Parathyroid adenoma (tissue), 2 donors: ENCODE data around the gene LBHD2.

Source experiments
- H2AFZ ChIP-seq: fragments of 300-600 bp; sonication (generic); one replicate; pipeline ENCODE4 v1.7.0; 2017; ENCODE audit warnings: antibody characterized with exemption, mild to moderate bottlenecking
- H3K27ac ChIP-seq: fragments of 300-600 bp; sonication (generic); one replicate; pipeline ENCODE4 v1.7.0; 2017
- H3K27me3 ChIP-seq: fragments of 300-600 bp; sonication (generic); one replicate; pipeline ENCODE4 v1.7.0; 2017; ENCODE audit warnings: low read length; ENCODE audit not compliant: control insufficient read depth, insufficient read depth
- H3K36me3 ChIP-seq: fragments of 300-600 bp; sonication (generic); one replicate; pipeline ENCODE4 v1.7.0; 2017; ENCODE audit warnings: low read length; ENCODE audit not compliant: control insufficient read depth, insufficient read depth
- H3K4me1 ChIP-seq: fragments of 300-600 bp; sonication (generic); one replicate; pipeline ENCODE4 v1.7.0; 2017; ENCODE audit warnings: control low read depth
- H3K4me2 ChIP-seq: fragments of 300-600 bp; sonication (generic); one replicate; pipeline ENCODE4 v1.7.0; 2017; ENCODE audit warnings: low read length
- H3K4me3 ChIP-seq: fragments of 300-600 bp; sonication (generic); one replicate; pipeline ENCODE4 v1.7.0; 2017; ENCODE audit warnings: low read depth, low read length
- H3K79me2 ChIP-seq: fragments of 300-600 bp; sonication (generic); one replicate; pipeline ENCODE4 v1.7.0; 2017; ENCODE audit warnings: control low read depth
- H3K9ac ChIP-seq: fragments of 300-600 bp; sonication (generic); one replicate; pipeline ENCODE4 v1.7.0; 2017; ENCODE audit warnings: mild to moderate bottlenecking
- H3K9me3 ChIP-seq: fragments of 300-600 bp; sonication (generic); one replicate; pipeline ENCODE4 v1.7.0; 2017; ENCODE audit warnings: low read length; ENCODE audit not compliant: control insufficient read depth
- CTCF ChIP-seq: fragments of 300-600 bp; sonication (generic); IDR thresholded peaks from one replicate; pipeline ENCODE4 v1.7.0; 2017; ENCODE audit warnings: antibody characterized with exemption, mild to moderate bottlenecking
- donor health status: primary hyperparathyroidism.

Gene LBHD2

GRCh38 chr14:103123634-103124500 is 39.9 kb downstream of the LBHD2 start:
- H3K4me1 ChIP-seq = peaks cover 52% of the 10 kb centered on the region
- H2AFZ ChIP-seq = peak overlapping the region; percentile 73
- H3K27ac ChIP-seq = peak overlapping the region; percentile 89
- H3K9ac ChIP-seq = peak overlapping the region; percentile 92
- peaks cover 3% of the 10 kb centered on the region for H3K79me2 ChIP-seq
- H3K27me3 ChIP-seq = no peaks in the 10 kb centered on the region
- peak overlapping the region; percentile 99 for H3K4me2 ChIP-seq
- peak overlapping the region; percentile 83 for H3K4me3 ChIP-seq
- no peaks in the 10 kb centered on the region for H3K9me3 ChIP-seq
- H3K36me3 ChIP-seq = no peaks in the 10 kb centered on the region
- TF ChIP-seq CTCF = peak; percentile 49

GRCh38 chr14:103124501-103125001 is 40.5 kb downstream of the LBHD2 start:
- Histone ChIP-seq H3K4me3 (peak overlapping the region; percentile 83), H2AFZ (no peak overlapping the region), H3K27ac (peak overlapping the region; percentile 89), H3K79me2 (peaks cover 3% of the 10 kb centered on the region), H3K9me3 (no peaks in the 10 kb centered on the region), H3K4me1 (peaks cover 59% of the 10 kb centered on the region), H3K27me3 (no peaks in the 10 kb centered on the region), H3K36me3 (no peaks in the 10 kb centered on the region), H3K4me2 (peak overlapping the region; percentile 99), H3K9ac (peak overlapping the region; percentile 16)
- no peak for TF ChIP-seq CTCF

- H3K4me1 ChIP-seq = peaks cover 61% of the 10 kb centered on the region
- no peak overlapping the region for H2AFZ ChIP-seq
- no peak overlapping the region for H3K4me3 ChIP-seq
- H3K27me3 ChIP-seq = no peaks in the 10 kb centered on the region
- peak overlapping the region; percentile 99 for H3K4me2 ChIP-seq
- no peak overlapping the region for H3K9ac ChIP-seq
- H3K9me3 ChIP-seq = no peaks in the 10 kb centered on the region
- H3K79me2 ChIP-seq = peaks cover 3% of the 10 kb centered on the region
- no peaks in the 10 kb centered on the region for H3K36me3 ChIP-seq
- TF ChIP-seq CTCF = no peak
- H3K27ac ChIP-seq = no peak overlapping the region
Observed at GRCh38 chr14:103125098-103126070, 41.4 kb downstream of the LBHD2 start.

GRCh38 chr14:103126088-103126872 is 42.3 kb downstream of the LBHD2 start:
- no peak overlapping the region for H3K27ac ChIP-seq
- H3K79me2 ChIP-seq = peaks cover 3% of the 10 kb centered on the region
- no peaks in the 10 kb centered on the region for H3K9me3 ChIP-seq
- H3K36me3 ChIP-seq = no peaks in the 10 kb centered on the region
- no peak for TF ChIP-seq CTCF
- no peak overlapping the region for H2AFZ ChIP-seq
- H3K9ac ChIP-seq = no peak overlapping the region
- no peak overlapping the region for H3K4me3 ChIP-seq
- H3K4me2 ChIP-seq = peak overlapping the region; percentile 54
- H3K4me1 ChIP-seq = peaks cover 59% of the 10 kb centered on the region
- H3K27me3 ChIP-seq = no peaks in the 10 kb centered on the region
